ENCODE measurements around the gene TRIM2.

The TRIM2 gene

DNA sequence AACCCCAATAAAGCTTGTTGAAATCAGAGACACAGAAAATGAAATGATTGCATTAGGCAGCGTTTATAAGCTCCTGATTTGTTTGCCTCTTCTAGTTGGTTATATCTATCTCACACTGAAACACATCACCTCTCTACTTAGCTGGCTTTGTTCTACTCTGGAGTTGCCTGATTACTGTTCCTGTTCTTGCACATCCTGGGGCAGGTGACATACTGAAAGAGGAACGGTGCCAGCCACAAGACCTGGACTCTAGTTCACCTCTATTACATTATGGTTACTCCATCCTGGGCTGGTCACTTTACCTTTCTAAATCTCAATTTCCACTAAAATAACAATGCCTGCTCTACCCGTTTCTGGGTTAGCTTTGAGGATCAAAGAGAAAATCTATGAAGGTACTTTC lies 47.9 kb downstream of the TRIM2 start:
- no peak for DNase-seq

DNA sequence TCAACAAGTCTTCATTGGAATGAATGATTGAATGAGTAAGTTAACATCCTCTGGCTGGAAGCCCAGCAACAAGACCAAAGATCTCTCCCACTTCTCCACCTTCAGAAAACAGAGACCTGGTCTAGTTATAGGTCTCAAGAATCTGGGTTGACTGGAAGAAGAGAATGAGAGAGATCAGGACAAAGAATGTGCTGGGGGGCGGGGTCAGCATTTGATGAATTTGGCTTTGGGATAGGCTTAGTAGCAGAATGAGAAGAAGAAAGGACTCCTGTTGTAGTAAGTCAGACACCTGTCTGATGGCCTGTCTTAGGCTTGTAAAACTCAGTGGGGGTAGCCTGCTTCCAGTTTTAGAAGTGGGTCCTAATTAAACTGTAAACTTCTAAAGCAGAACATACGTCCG lies 51.0 kb downstream of the TRIM2 start:
- DNase-seq: no peak

DNA sequence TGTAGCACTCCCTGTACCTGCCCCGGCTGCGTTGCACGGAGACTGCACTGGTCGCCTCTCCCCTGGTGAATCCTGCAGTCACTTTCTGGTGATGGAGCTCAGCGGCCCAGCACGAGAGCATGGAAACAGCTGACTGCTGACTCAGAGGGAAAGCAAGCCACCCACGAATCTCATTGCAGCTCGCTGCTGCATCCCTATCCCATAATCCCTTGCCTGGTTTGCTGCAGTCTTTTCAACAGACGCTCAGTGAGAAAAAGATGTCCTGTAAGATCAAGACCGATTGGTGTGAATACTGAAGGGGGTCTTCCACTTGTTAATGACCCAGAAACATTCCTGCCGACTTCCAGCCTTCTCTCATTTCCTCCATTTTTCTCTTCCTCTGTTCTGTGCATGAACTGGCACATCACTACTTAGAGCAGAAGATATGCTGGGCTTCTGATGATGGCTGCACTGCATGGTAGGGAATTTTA lies 52.9 kb downstream of the TRIM2 start:
- DNase-seq: peak; percentile 82

DNA sequence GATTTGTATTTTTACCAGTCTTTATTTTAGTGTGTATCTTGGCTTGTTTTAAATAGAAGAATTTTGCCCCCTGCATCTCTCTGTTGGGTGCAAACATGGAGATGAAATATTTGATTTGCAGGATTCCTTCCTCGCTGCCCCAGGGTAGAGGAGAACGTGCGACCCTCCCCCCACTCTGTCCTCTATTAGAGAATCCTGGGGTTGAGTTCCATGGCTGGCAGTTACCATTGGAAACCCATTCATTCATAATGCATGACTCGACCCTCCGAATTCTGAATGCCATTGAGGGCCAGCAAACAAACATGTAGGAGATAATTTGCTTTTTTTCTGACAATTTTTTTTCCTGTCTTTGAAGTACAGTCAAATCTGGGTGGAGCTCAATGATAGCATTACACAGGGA lies 53.7 kb downstream of the TRIM2 start:
- DNase-seq: peak; percentile 63

DNA sequence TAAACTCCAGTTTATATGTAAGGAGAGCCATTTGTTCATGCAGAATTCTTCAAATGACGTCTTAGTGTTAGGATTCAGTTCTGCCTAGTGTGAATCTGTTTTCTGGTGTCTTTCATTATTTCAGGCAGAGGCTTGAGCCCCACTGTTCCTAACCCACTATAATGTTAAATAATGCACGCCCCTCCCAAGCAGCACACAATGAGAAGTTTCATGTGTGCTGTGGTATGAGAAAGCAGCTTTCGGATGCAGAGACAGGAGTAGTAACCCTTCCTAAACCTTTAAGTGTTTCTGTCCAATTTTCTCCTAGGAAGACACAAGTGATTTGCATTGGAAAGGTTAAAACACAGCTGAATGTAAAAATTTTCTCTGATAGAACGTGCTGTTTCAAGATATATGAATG lies 54.5 kb downstream of the TRIM2 start:
- no peak for DNase-seq

DNA sequence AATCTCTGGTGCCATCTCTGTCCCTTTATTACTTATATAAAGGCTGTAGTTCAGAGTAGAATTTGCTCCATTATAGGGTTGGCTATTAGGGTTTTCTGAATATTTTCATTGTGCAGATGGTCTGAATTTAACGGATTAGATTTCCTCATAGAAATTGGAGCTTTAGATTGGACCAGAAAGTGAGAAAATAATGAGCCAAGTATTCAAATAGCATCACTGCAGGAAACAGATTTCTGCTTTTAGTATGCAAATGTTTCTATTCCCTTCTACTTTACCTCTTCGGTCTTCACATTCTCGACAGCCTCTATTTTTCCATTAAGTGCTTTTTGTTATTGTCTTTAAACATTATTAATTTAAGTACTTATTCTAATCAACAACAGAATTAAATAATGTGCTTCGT lies 55.4 kb downstream of the TRIM2 start:
- no peak for DNase-seq

DNA sequence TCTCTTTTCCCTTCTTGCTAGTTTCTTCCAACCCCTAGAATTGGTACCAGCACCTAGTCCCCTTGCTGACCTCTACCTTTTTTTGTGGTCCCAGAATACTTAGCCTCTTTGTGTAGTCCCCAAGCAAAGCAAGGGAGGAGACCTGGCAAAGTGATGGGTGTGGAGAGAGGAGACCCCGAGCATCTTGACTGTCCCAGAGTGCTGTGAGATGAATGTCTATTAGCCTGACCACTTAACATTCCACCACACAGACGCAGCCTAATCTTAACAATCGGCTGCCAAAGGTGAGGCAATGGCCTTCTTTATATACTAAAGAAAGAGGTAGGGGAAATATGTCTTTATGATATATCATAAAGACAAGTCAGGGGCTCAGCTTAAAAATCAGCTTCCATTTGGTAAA lies 55.9 kb downstream of the TRIM2 start:
- no peak for DNase-seq

DNA sequence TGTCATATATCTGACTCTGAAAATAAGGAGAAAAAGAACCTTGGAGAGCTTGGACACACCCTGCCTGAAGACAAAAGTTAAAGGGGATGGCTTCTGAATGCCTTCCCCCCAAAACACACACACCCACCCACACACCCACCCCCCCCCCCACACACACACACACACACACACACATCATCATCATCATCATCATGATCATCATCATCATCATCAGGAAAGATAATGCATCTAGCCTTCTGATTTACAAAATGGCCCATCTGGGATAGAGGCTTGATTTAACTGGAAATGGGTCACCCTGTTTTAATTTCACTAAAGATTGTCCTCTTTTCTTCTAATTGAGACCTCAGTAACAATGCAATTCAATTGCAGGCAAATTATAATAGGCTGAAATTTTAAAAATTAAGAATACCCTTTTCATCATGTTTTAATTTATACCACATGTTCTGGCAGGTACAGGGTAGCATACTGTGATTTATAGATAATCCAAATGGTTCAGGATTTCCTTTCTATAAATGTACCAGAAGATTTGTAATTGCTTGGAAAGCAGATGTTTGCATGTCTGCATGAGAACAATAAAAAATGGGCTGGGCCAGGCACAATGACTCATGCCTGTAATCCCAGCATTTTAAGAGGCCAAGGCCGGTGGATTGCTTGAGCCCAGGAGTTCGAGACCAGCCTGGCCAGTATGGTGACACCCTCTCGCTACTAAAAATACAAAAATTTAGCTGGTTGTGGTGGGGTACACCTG lies 56.5 kb downstream of the TRIM2 start:
- DNase-seq: no peak

DNA sequence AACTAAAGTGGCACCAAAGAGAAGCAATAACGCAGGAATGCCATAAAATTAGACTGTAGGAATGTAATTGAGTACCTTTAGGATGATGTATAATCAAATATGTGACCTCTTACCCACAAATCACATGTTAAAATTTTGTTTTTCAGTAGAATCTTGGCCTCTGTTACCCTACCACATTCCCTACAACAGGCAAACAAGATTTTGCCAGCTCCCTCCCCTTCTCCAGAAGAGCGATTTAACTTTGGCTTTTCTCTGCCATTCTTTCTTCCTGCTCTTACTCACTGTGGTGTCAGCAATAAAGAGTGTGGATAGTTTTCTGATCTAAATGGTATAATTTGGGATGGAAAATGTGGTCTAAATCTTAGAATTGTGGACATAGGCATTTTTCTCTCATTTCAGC lies 57.2 kb downstream of the TRIM2 start:
- DNase-seq: no peak

DNA sequence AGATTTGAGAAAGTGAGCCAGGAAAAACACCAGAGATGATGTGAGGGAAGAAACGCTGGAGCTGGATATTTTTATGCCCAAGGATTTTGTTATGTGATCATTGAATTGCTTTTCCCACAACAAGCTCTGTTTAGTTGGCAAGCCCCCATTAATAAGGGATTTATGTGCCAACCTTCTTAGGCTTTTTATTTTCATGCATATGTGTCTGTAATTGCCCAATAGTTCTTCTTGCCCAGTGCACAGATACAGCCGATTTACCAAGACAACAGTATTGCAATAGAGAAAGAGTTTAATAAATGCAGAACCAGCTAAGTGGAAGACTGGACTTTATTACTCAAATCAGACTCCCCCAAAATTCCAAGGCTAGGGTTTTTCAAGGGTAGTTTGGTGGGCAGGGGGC lies 57.7 kb downstream of the TRIM2 start:
- DNase-seq: no peak

DNA sequence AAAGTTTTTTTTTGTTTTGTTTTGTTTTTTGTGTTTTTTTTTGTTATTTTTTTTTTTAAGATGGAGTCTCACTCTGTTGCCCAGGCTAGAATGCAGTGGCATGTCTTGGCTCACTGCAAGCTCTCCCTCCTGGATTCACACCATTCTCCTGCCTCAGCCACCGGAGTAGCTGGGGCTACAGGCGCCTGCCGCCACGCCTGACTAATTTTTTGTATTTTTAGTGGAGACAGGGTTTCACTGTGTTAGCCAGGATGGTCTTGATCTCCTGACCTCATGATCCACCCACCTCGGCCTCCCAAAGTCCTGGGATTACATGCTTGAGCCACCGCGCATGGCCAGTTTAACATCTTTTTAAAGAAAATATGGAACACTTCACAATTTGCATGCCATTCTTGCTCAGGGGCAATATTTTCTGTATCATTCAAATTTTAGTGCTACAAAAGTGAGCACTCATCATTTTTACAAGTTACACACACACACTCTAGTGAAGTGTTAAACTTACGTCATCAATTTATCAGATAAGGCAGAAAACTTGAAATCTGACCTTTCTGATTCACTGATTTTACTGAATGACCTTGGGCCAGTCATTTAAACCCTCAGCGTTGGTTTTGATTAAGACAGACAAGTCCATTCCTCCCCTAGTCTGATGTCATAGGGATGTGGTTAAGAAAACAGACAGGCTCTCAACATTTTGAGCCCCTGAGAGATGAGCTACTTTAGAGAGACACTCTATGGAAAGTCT lies 61.2 kb downstream of the TRIM2 start:
- no peak for DNase-seq

DNA sequence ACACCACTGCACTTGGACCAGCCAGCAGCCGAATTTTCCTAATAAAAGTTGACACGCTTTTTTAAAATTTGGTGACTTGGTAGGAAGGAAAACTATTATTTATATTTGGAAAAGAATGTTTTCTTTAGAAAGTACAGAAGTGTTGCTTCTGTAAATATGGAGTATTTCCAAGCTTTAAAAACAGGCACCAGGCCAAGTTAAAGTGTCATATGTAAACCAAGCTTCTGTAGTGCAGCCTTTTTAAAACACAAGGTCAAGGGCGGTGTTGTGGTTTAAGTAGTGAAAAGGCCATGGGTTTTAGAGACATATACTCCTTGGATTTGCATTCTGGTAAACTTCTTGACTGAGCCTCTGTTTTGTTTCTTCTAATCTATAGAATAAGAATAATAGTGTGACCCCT lies 62.7 kb downstream of the TRIM2 start:
- DNase-seq: no peak

DNA sequence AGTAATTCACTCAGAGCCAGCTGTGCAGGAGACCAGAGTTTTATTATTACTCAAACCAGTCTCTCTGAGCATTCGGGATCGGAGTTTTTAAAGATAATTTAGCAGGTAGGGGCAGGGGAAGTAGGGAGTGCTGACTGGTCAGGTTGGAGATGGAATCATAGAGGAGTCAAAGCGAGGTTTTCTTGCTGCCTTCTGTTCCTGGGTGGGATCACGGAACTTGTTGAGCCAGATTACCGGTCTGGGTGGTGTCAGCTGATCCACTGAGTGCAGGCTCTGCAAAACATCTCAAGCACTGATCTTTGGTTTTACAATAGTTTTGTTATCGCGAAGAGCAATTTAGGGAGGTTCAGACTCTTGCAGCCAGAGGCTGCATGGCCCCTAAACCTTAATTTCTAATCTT lies 63.6 kb downstream of the TRIM2 start:
- DNase-seq: no peak

DNA sequence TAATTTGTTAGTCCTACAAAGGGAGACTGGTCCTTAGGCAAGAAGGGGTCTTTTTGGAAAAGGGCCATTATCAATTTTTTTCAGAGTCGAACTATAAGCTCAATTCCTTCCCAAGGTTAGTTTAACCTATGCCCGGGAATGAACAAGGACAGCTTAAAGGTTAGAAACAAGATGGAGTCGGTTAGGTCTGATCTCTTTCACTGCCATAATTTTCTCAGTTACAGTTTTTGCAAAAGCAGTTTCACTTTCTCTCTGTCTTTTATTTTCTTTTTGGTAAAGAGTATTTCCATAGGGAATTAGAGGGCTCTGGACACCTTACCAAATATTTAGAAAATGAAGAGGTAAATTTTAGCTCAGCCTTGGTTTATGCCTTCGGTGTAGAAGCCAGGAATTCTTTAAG lies 64.1 kb downstream of the TRIM2 start:
- DNase-seq: no peak

DNA sequence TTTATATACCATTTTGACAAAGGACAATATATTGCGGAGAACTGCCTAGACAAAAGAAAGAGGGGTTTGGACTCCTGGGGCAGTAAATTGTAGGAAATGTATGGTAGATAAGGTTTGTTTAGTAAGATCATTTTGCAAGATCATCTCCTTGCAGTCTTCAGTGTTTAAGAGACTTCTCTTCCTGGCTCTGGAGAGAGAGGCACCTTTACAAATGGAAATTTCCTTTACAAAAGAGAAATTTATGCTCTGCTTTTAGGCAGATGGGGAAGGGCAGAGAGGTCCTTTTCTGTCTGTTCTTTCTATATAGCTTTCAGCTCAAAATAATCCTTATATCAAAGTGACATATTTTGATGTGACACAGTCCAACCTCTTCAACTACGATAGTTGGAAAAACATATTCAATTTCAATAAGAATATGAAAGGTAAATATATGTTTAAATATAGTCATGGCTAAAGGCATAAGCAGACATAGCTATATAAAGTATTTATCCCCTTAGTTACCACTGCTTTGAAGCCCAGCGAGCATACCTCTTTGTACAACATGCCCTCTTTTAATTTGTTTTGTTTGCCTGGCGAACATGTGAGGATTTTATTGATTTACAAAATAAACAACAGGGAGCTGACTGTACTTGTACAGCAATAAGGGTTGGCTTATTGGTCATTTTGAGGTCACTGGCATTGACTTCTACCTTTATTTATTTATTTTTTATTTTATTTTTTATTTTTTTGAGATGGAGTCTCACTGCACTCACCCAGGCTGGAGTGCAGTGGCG lies 65.2 kb downstream of the TRIM2 start:
- DNase-seq: no peak

DNA sequence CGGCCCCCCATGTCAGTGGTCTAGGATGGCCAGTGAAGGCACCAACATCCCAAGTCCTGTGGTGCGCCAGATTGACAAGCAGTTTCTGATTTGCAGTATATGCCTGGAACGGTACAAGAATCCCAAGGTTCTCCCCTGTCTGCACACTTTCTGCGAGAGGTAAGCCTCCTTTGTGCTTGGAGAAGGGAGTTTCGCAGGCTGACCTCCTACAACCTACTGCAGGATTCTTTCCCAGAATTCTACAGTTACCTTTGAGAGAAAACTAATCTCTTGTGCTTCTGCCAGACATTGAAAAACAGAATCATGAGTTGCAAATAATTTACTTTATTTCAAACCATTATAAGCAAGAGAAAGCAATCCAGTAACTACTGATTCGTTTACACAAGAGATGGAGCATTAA lies 66.1 kb downstream of the TRIM2 start:
- no peak for DNase-seq

DNA sequence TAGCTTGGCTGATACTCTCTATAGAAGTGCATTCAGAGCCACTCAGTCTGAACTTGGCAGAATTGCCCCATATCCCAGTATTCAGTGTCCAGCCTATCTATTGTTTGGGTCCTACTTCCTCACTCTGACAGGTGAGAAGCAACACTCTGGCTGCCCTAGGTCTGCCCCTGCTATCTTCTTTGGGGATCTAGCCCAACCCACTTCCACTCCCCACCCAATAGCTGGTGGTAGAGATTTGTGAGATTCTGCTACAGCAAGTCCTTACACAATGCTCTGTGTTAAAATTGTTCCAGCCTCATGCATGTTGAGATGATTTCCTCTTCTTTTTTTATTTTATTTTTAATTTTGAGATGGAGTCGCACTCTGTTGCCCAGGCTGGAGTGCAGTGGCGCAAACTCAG lies 67.6 kb downstream of the TRIM2 start:
- DNase-seq: no peak

DNA sequence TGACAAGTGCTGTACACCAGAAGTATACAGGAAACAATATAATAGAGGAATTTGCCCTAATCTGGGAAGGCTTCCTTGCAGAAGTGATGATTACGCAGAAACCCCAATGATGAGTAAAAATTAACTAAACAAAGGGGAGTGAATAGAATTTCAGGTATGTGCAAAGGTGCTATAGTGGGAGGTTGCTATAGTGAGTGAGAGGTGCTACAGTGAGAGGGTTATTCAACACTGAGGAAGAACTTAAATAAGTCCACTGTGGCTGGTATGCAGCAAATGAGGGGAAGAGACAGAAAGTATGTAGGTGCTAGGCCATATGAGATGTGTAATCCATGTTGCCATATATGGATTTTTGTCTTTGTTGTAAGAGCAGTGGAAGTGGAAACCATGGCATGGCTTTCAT lies 69.5 kb downstream of the TRIM2 start:
- no peak for DNase-seq

DNA sequence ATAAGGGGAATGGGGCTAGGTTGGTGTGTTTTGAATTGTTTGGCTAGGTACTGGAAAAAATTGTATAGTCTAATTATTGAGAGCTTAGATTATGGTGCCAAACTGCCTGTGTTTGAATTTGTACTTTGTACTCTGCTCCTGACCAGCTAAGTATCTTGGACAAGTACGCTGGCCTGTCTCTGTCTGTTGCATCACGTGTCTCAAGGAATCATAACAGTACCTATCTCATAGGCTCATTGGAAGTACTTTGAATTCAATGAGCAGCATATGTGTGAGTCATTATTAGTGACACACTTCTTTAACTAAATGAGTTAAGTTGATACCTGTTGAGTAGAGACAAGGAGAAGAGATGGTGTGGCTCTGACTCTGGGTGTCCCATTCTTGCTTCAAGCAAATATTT lies 70.7 kb downstream of the TRIM2 start:
- no peak for DNase-seq

DNA sequence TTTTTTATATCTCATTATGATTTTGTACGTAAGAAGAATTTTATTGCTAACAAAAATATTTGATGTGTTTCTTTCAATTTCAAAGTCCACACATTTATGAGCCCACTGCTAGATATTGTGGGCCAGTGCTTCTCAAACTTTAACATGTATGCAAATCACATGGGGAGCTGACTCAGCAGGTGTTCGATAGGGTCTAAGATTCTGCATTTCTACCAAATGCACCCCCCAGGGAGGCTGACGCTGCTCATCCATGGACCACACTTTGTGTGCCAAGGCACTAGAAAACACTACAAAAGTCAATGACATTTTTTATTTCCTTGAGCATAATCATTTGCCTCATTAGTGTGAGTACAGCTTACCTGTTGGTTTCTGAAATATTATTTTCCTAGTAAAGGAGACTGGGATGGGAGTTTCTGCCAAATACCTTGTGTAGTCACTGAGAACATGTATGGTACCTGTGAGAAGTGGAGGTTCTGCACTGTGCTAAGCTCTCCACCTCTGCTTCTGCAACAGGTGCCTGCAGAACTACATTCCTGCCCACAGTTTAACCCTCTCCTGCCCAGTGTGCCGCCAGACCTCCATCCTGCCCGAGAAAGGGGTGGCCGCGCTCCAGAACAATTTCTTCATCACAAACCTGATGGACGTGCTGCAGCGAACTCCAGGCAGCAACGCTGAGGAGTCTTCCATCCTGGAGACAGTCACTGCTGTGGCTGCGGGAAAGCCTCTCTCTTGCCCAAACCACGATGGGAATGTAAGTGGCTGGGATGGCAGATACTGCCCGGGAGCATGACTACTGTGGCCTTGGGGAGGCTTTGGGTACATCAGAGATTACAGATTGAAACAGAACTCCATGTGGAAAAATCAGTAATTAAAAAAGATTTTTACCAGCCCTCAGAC lies 71.4 kb downstream of the TRIM2 start:
- no peak for DNase-seq

DNA sequence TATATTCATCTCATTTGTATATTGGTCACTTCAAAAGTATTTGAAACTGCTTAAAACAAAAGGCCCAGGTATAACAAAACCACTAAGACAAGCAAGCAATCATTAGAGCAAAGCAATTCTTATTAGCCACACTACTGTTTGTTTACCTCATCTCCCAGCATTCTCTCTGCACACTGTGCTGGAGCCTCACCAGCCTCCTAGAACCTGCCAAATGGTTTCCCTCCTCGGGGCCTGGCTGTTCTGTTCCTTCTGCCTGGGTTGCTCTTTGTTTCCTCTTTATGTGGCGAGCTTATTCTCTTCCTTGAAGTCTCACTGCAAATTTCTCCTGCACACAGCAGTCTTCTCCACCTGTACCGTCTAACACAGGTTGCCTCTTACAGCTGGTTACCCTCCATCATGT lies 72.7 kb downstream of the TRIM2 start:
- DNase-seq: no peak

DNA sequence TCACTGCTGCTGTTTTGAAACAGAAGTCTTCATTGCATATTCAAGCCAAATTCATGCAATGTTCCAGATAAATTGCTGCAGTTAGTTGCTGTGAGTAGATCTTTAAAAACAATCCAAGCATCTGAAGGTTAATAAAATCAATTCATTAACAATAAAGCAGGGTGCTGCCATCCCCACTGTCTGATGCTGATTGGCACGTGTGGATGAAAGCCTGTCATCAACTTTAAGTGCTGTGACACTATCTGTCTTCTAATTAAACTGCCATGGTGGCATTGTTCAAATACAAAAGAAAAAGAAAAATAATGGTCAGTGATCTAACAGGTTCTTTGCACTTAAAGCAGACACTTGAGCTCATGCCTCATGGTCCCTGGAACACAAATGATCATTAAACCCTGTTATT lies 77.2 kb downstream of the TRIM2 start:
- no peak for DNase-seq

DNA sequence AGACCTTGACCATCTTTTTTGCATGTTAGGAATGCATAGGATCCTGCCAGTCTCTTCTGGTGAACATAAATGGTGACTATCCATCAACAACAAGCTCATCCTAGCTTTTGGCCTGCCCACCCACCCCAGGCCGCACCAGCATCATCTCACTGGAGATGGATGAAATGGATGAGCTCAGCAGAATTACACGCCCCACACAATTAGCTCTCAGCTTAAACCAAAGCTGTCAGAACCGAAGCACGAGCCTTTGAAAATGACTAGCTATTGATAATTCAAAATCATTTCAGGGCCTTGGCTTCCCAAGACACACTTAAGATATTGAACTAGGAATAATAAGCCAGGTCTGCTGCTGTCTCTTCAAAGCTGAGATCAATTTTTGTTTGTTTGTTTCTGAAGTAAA lies 77.8 kb downstream of the TRIM2 start:
- no peak for DNase-seq

Data from retina (tissue), 1 donor.